NT2/D1 (cell line): ENCODE measurements around the gene ALG12.

Experiments used
- SUZ12 ChIP-seq: IDR thresholded peaks from 2 replicates; pipeline ENCODE4 v1.6.1; 2011; ENCODE audit not compliant: insufficient read length, insufficient read depth; ENCODE audit errors: extremely low read depth
- YY1 ChIP-seq: IDR thresholded peaks from 2 replicates; pipeline ENCODE4 v1.6.1; 2011; ENCODE audit not compliant: insufficient read length, insufficient read depth
- ZNF274 ChIP-seq: IDR thresholded peaks from 2 replicates; pipeline ENCODE4 v1.6.1; 2011; ENCODE audit warnings: mild to moderate bottlenecking, low read depth, low read length

- TF ChIP-seq YY1 (no peak), SUZ12 (no peak), ZNF274 (no peak)
Measured at GRCh38 chr22:49899530-49899929, 18.7 kb downstream of the ALG12 start.
